NCI-H526 treated with DMSO at 0.1 percent for 48 hours (cell line): Measurements from ENCODE around the gene RACGAP1.

Experiments used
- DNase-seq: peaks from one replicate; lab custom pipeline; 2025; lab: John Stamatoyannopoulos, UW

The RACGAP1 gene

DNA sequence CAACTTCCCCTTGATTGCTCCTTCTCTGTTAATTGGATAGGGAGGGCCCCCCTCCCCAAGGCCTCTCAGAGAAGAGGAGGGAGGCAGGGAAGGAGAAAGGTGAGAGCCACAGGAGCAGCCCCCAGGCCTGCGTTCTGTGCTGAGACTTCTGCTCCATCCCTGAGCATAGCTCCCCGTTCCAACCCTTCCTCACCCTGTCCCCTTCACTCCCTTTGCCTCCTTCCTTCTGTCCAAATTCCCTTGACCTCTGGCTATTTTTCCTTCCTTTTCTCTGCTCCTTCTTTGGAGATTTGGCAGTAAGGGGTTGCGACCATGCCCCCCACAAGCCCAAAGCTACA lies 31.3 kb upstream of the RACGAP1 start:
- no peak for DNase-seq

DNA sequence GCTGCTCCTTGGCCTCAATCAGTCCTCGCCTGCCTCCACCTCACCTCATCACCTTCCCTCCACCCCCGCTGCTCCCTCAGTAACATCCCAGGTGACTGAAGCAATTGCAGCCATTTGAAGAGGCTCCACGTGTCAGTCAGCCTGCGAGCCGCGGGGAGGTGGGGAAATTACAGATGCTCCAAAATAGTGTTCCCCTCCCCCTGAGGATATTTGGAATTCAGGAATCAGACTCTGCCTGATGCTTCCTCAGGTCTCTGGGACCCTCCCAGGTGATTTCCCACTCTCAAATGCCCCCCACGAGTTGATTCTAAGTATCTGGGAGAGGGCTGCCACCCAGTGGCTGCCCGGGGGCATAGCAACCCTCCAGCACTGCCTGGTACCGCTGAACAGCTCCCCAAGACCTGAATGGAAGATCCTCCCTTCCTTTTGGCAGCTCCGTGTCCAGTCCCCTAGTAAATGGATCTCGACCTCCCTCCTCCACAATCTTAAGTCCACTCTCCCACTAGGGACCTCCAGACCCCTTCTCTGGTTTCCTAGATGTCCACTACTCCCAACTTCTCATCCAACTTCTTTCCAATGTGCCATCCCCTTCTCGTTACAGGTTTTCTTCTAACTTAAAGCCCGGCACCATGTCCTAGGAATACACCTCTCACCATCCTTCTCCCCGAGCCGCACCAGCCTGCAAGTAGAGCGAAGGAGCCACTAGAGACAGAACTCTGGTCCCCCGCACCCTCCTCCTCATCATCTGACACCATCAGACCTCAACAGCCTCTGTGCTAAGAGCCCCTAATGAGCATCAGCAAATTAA lies 30.7 kb upstream of the RACGAP1 start:
- peak; percentile 17 for DNase-seq

DNA sequence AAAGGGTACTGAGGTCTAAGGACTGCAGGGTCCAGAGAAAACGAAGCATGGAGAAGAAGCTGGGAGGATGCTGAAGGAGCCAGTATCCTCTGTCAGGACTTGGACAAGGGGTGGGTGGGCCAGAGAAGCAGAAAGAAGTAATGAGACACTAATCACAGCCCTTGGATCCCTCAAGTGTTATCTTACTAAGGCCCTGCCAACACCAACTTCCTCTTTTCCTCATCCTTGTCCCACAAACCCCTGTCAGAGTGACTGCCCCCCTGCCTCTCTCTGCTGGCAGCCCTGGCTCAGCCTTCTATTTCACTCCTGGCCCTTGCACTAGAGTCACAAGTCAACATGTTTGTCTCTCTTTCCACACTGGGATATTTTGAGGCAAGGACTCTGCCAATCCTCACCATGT lies 28.3 kb upstream of the RACGAP1 start:
- DNase-seq, result no peak

DNA sequence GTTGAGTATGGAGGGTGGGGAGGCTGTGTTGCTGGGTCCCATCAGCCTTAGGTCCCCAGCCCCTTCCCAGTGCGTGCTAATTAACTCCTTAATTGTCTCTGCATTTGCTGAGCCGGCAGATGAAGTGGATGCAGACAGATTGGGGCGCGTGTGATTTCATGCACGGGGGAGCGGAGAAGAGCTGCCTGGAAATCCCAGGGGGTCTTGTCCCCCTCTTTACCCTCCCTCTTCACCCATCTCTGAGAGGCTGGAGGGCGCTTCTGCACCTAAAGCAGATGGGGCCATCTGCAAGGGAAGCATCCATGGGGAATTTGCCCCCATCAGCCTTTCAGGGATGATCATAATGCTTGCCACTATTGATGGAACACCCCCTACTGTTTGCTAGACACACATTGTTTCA lies 27.7 kb upstream of the RACGAP1 start:
- no peak for DNase-seq

DNA sequence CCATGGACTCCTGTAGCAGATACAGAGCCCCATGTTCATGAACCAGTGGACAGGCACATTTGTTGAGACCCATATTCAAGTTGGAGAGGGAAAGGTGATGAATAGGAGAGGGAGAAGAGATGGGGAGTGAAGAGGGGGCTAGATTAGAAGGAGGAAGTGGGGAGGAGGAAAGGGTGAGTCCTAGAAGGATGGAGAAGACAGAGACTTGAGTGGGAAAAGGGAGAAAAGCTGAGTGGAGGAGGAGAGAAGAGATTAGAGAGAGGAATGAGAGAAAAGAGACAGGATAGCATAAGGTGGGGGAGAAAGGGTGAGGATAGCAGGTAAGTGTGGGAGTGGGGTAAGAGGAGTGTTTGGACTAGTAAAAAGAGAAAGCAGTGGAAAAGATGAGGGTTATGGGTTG lies 27.2 kb upstream of the RACGAP1 start:
- DNase-seq, result no peak

GRCh38 chr12:50051101-50051806 lies 26.0 kb upstream of the RACGAP1 start:
- DNase-seq, result no peak

- peak; percentile 49 for DNase-seq
Observed at GRCh38 chr12:50050410-50051098, 25.3 kb upstream of the RACGAP1 start.

DNA sequence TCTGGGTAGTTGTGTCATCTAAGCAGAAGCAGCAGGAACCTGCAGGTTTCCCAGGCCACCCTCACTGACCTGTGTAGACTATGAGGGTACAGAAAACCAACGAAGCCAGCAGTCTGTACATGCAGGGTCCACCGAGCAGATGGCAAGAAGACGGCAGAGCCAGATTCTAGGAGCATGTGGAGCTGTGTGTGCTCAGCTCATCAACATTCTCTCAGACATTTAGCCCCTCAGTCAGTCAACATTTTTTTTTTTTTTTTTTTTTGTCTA lies 24.8 kb upstream of the RACGAP1 start:
- DNase-seq, result no peak

DNA sequence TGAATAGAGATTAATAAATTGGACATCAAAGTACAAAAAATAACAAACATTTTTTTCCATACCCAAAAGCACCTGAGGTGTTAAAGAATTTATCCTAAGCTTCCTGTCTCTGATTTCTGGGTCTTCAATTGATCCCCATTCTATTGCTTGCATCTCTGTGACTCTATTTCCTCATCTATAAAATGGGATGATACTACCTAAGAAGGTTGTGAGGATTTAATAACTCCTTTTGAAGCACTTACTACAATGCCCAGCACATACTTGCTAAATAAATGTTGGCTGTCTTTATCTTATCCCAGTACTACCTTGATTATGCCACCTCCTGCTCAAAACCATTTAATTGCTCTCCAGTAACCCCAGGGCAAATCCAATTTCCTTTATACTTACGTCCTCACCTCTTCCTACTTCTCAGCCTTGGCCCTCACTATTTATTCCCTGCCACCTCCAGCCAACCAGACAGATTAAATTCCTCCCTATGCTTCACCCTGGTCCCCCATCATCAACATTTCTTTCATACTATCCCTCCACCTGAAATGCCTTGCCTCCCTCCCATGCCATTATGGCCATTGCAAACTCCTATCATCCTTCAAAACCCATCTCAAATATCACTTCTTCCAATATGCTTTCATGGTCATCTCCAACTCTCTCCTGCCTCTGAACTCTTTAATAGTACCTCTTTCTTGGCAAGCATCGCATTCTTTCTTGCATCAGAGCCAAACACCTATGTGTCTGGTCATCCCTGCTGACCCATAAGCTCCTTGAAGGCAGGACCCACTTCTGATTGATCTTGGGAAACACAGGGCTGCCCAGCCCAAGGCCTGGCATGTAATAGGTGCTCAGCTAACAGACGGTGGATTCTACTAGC lies 24.2 kb upstream of the RACGAP1 start:
- DNase-seq, result no peak

- DNase-seq, result no peak
Observed at GRCh38 chr12:50047693-50048250, 22.5 kb upstream of the RACGAP1 start.

- no peak for DNase-seq
Observed at GRCh38 chr12:50043854-50044253, 18.6 kb upstream of the RACGAP1 start.

- no peak for DNase-seq
Observed at GRCh38 chr12:50043308-50043707, 18.0 kb upstream of the RACGAP1 start.

- DNase-seq, result no peak
Observed at GRCh38 chr12:50042693-50043092, 17.4 kb upstream of the RACGAP1 start.

DNA sequence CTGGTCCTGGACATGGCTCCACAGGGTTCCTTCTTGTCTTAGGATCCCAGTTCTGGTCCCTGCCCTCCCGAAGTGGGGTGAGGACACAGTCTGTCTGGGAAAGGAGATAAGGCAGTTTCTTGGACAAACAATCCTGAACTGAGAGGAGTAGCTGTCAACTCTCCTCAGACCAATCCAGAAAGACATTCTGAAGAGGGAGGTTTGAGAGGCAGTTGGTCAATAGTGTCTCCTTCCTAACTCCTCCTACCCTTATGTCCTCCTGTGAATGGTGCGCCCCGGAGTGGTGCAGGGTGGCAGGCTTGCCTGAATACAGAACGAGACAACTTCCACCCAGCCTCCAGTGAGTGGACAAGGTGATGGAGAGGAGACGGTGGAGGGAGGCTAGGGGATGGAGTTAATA lies 16.7 kb upstream of the RACGAP1 start:
- DNase-seq, result no peak

GRCh38 chr12:50041062-50041860 lies 16.0 kb upstream of the RACGAP1 start:
- DNase-seq, result no peak

GRCh38 chr12:50040657-50041056 lies 15.4 kb upstream of the RACGAP1 start:
- no peak for DNase-seq

DNA sequence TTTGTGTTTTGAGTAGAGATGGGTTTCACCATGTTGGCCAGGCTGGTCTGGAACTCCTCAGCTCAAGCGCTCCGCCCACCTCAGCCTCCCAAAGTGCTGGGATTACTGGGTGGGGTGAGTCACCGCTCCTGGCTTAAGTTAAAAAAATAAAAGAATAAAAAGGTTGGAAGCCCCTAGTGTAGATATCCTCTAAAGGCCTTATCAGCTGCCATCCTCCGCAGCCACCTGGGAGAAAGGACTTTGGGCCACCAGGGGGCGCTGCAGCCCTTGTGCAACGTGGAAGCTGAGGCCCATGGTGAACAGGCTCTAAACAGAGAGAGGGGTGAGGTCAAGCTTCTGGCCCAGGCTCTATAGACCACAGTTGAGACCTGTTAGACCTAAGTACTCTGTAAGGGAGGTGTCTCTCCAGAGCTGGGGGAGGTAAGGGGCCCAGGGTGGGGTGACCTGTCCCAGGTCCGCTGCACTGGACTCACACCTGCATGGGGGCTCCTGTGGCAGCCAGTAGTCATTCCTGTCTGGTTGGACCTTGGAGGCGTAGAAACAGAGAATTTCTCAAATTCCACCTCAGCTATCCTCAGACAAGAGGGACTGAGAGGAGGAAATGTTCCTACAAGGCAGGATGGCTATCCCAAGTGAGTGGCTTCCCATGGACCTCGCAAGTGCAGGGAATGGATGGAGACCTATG lies 14.0 kb upstream of the RACGAP1 start:
- peak; percentile 41 for DNase-seq

- no peak for DNase-seq
Observed at GRCh38 chr12:50038336-50038735, 13.0 kb upstream of the RACGAP1 start.

GRCh38 chr12:50032854-50033581 lies 7.7 kb upstream of the RACGAP1 start:
- no peak for DNase-seq

DNA sequence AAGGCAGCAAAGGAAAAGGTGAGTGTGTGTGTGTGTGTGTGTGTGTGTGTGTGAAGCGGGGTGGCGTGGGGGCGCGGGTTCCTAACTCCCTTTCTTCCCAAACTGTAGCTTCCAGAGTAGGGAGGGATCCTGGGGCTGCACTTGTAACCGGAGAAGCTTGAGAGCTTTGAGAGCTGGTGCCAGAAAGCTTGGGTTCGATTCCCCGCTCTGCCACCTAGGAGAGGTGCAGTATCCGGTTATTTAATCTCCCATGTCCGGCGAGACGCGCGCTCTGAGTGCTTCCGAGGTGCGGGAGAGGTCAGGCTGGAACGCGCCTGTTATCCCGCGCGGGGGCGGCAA lies 7.2 kb upstream of the RACGAP1 start:
- no peak for DNase-seq
